ENCODE results near the gene WDR6.

WDR6 gene

DNA sequence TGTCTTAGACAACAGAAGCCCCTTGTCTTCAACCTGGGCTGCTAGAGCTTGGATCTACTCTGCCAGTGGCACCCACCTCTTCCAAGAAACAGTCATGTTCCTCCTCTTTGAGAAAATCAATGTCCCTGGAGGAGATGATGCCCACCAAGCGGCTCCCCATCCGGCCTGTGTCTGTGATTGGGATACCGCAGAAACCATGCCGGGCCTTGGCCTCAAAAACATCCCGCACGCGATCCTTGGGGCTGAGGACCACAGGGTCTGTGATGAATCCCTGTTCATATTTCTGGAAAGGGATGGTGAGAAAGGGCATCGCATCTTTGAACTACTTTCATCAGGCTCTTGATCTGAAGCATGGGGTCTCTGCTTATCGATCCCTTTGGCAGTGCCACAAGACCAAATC, 20.4 kb downstream of the WDR6 start:
- in situ Hi-C loops (cut with MboI; ENCODE audit: low sequenced_read_pairs): no loop called here

DNA sequence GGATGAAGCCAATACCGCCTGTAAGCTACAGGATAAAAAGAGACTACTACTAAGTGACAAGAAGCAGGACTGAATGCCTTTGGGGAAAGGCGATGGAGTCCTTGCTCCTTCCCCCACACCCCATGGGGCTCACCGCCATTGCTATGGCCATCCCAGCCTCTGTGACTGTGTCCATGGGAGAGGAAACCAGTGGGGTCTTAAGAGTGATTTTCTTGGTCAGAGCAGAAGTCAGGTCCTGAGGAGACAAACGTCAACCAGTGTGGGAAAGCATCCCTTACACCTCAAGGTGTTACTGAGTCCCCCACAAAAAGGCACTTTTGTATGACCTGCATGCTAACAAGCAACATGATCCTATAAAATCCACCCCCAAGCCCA, 21.1 kb downstream of the WDR6 start:
- in situ Hi-C loops (cut with MboI; ENCODE audit: low sequenced_read_pairs): no loop called here

DNA sequence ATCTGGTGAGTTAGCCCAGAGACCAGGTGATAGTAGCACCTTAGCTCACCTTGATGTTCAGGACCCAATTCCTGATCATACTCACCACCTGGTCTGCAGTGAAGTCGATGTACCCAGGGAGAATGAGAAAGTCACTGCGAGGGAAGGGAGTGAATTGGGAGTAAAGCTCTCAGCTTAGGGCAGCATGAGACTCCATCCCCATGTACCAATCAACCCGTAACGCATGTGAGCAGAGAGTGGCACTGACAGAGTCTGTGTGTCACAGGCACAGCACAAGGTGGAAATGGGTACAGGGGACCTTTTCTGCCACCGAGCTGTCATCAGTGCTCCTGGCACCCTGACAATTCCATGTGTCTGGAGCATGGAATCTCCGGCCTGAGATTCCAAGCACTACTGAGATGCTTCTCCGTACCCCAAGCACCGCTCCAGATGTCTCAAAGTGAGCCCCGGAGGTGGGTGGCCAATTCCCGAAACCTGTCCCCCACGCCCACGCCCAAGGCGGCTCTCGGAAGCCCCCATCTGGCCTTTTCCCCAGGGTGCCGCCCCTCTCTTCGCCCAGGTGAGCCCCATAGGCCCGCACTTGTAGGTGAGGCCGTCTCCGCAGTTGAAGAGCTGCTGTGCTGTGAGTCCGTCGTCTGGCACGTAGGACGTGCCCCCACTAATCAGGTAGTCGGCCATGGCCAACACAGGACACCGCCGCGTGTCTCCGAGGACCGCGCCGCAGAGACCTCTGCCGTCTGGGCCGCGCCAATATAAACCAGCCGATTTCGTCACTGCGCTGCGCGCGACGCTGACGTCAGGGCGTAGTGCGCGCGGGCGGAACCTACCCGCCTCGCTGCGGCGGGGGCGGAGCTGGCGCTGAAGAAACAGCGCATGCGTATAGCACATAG, 21.7 kb downstream of the WDR6 start, which contains the start of gene IMPDH2:
IMPDH2 (minus strand) TSS at position 726 of the 890 bp plus-strand sequence; CDS start at position 678, 48 bp downstream.
- in situ Hi-C loops (cut with MboI; ENCODE audit: low sequenced_read_pairs): no loop called here

DNA sequence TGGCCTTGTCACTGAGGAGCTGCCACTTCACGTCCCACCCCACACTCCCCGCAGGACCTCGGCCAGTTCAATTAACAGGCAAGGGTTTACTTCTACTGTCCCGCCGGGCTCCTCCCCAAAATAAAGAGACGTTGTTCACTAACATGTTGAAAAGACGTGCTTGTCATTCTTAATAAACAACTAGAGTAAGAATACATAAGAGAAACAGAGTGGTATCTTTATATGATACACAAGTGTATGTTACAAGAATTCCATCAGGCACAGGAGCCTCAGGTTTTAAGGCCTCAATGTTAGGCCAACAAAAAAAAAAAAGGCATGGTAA, 22.3 kb downstream of the WDR6 start:
- in situ Hi-C loops (cut with MboI; ENCODE audit: low sequenced_read_pairs): no loop called here

DNA sequence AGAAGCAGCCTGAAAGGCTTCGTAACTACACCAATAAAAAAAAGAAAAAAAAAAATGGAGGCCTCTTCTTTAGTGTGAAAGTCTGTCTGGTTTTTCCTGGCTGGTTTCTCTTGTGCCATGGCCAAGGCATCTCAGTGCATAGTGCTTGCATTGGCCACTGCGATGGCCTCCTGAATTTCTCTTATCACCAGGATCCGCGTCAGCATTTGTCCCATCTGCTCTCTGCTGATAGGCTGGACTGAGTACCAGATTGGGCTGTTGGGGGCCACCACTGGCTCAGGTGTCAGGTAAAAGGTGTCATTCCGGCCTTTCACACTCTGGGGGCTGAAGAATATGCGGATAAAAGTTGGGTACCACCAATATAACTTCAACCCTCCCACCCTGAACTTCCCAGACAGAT, 23.1 kb downstream of the WDR6 start:
- in situ Hi-C loops (cut with MboI; ENCODE audit: low sequenced_read_pairs): no loop called here

DNA sequence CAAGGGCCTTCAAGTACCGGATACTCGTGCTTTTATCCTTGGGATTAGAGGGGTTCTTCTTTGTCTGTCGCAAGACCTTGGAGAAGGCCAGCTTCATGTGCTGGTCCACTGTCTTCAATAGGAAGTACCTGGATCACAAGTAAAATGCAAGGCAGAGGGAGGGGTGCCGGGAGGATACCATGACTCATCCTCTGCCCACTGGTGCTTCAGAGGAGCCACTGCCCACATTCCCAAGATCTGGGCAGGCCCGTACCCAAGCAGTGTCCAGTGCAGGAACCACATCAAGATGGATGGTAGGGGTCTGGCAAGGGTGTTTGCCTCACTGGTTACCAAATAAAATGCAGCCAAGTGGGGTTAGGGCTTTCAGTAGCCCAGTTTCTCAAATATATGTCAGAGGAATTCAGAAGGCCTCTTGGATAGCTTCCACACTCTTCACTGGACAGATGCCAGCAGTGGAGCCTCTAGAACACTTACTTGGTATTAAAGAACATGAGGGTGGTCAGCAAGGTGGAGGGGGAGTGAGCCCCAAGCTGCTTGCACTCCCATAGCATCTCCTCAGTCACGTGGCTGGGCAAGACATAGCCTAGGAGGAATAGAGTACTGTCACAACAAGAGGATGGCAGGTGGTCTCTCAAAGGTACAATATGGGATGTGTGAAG, 25.6 kb downstream of the WDR6 start:
- in situ Hi-C loops (cut with MboI; ENCODE audit: low sequenced_read_pairs): no loop called here

DNA sequence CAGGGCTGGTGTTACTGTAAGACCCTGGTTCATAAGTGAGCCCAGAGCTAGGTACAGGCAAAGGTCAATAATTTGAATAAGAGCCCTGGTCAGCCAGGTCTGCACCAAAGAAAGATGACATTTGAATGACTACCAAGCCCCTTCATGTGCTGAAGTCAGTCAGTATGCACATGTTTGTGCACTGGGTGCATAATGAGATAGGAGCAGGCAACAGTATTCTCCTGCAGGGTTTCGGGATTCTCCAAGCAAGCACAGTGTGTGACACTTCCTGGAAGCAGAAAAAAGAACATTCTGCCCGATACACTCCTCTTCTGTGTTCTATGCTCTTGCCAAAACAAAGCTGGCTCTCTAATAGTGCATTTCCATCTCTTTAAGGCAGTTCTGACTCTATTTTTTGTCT, 27.5 kb downstream of the WDR6 start:
- in situ Hi-C loops (cut with MboI; ENCODE audit: low sequenced_read_pairs): no loop called here

DNA sequence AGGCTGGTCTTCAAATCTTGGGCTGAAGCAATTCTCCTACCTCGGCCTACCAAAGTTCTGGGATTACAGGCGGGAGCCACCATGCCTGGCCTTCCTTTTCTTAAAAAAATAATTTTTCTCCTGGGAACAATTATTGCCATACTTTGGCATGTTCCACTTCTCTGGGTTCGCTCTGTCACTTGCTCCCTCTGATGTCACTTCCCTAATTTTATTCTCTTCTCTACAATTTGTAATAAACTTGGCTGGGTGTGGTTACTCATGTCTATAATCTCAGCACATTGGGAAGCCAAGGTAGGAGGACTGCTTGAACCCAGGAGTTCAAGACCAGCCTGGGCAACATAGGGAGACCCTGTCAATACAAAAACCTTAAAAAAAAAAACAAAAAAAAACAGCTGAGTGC, 28.1 kb downstream of the WDR6 start:
- in situ Hi-C loops (cut with MboI; ENCODE audit: low sequenced_read_pairs): no loop called here

DNA sequence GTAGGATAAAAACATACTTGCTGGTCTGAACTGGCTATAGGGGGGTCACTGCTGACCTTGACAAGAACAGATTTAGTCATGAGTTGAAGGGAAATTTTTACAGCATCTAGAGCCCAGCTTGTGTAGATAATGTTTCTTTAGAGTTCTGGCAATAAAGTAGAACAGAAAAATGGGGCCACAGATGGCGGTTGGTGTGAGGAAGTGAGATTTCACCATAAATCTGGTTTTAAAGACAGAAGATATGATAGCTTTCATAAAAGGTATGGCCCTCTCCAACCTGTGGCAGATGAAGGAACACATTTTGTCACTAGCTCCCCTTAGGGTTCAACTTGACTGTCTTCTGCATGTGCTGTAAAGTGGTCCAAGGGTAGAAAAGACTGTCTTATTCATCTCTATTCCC, 46.4 kb downstream of the WDR6 start:
- in situ Hi-C loops (cut with MboI; ENCODE audit: low sequenced_read_pairs): no loop called here

DNA sequence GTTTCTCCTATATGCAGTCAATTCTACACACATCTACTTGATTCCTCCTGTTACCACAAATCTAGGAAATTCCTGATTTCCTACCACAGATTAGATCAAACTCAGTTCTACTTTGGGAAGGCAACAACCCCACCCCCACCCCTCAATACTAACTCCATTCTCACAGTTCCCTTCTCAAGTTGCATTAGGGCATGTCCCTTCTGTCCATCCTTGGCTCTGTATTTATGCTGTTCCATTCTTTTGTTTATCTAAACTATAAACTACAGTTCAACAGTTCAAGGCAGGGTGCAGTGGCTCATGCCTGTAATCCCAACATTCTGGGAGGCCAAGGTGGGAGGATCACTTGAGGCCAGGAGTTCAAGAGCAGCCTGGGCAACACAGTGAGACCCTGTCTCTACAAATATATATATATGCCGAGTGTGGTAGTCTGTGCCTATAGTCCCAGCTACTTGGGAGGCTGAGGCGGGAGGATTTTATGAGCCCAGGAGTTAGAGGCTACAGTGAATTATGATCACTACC, 47.2 kb downstream of the WDR6 start:
- in situ Hi-C loops (cut with MboI; ENCODE audit: low sequenced_read_pairs): no loop called here

DNA sequence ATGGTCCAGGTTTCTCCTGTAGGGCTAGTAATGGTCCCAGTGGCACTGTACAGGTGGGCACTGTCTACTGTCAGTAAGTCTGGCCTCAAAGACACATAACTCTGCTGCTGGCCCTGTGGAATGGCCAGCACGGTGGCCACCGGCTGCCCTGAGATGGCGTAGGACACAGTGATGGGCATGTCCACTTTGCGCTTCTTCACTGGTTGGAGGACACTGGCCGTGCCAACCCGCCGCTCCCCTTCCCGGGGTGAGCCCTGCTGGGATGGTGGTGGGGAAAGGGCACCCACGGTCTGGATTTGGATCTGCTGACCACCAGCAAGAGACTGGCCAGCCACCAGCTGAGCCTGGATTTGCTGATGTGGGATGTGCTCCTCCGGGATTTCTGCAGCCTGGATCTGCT, 50.1 kb downstream of the WDR6 start:
- in situ Hi-C loops (cut with MboI; ENCODE audit: low sequenced_read_pairs): no loop called here

DNA sequence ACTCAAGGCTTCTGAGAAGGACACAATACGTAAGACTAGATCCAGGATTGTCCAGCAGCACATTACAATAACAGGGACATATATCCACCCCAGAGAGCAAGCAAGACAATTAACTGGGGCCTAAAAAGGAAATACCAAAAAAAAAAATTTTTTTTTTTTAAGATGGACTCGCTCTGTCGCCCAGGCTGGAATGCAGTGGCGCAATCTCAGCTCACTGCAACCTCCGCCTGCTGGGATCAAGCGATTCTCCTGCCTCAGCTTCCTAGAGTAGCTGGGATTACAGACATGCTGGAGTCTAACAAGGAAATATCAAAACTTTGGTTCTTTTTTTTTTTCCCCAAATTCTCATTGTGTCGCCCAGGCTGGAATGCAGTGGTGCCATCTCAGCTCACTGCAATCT, 50.8 kb downstream of the WDR6 start:
- in situ Hi-C loops (cut with MboI; ENCODE audit: low sequenced_read_pairs): no loop called here

Measured in hTERT RPE-1 (cell line).